ENCODE measurements around the gene CA12.

CA12 gene

GRCh38 chr15:63353261-63353660 lies 28.4 kb downstream of the CA12 start:
- H3K9me3 Mint-ChIP-seq = no peaks in the 10 kb centered on the region
- H3K36me3 Mint-ChIP-seq (ENCODE audit: low read depth) = no peaks in the 10 kb centered on the region
- no peak overlapping the region for H3K4me3 Mint-ChIP-seq
- peaks cover 10% of the 10 kb centered on the region for H3K27me3 Mint-ChIP-seq (ENCODE audit: low read depth, poor library complexity)
- TF ChIP-seq CTCF (IDR thresholded peaks at IDR 0.05) = no peak
- H3K27ac Mint-ChIP-seq = no peak overlapping the region
- peaks cover 72% of the 10 kb centered on the region for H3K4me1 Mint-ChIP-seq
- no peak for DNase-seq

- H3K27me3 Mint-ChIP-seq (ENCODE audit: low read depth, poor library complexity) = peaks cover 10% of the 10 kb centered on the region
- DNase-seq = no peak
- H3K4me3 Mint-ChIP-seq = no peak overlapping the region
- H3K4me1 Mint-ChIP-seq = peaks cover 72% of the 10 kb centered on the region
- no peaks in the 10 kb centered on the region for H3K9me3 Mint-ChIP-seq
- no peak overlapping the region for H3K27ac Mint-ChIP-seq
- no peaks in the 10 kb centered on the region for H3K36me3 Mint-ChIP-seq (ENCODE audit: low read depth)
- no peak for TF ChIP-seq CTCF (IDR thresholded peaks at IDR 0.05)
These were observed 28.8 kb downstream of the CA12 start for GRCh38 chr15:63352808-63353207.

GRCh38 chr15:63351170-63351569 lies 30.5 kb downstream of the CA12 start:
- Mint-ChIP-seq H3K4me3 (no peak overlapping the region), H3K27ac (no peak overlapping the region), H3K4me1 (peaks cover 76% of the 10 kb centered on the region), H3K9me3 (no peaks in the 10 kb centered on the region), H3K36me3 (ENCODE audit: low read depth) (no peaks in the 10 kb centered on the region), H3K27me3 (ENCODE audit: low read depth, poor library complexity) (peaks cover 10% of the 10 kb centered on the region)
- no peak for DNase-seq
- TF ChIP-seq CTCF (IDR thresholded peaks at IDR 0.05) = no peak

GRCh38 chr15:63350178-63350621 lies 31.4 kb downstream of the CA12 start:
- peaks cover 10% of the 10 kb centered on the region for H3K27me3 Mint-ChIP-seq (ENCODE audit: low read depth, poor library complexity)
- no peak overlapping the region for H3K4me3 Mint-ChIP-seq
- DNase-seq = no peak
- H3K36me3 Mint-ChIP-seq (ENCODE audit: low read depth) = no peaks in the 10 kb centered on the region
- H3K9me3 Mint-ChIP-seq = no peaks in the 10 kb centered on the region
- H3K4me1 Mint-ChIP-seq = peaks cover 68% of the 10 kb centered on the region
- TF ChIP-seq CTCF (IDR thresholded peaks at IDR 0.05) = no peak
- peak overlapping the region; percentile 77 for H3K27ac Mint-ChIP-seq

GRCh38 chr15:63349621-63350020 lies 32.0 kb downstream of the CA12 start:
- H3K36me3 Mint-ChIP-seq (ENCODE audit: low read depth) = no peaks in the 10 kb centered on the region
- H3K4me1 Mint-ChIP-seq = peaks cover 67% of the 10 kb centered on the region
- peaks cover 10% of the 10 kb centered on the region for H3K27me3 Mint-ChIP-seq (ENCODE audit: low read depth, poor library complexity)
- no peak overlapping the region for H3K27ac Mint-ChIP-seq
- no peaks in the 10 kb centered on the region for H3K9me3 Mint-ChIP-seq
- no peak for DNase-seq
- no peak for TF ChIP-seq CTCF (IDR thresholded peaks at IDR 0.05)
- H3K4me3 Mint-ChIP-seq = no peak overlapping the region

- no peak overlapping the region for H3K27ac Mint-ChIP-seq
- no peaks in the 10 kb centered on the region for H3K9me3 Mint-ChIP-seq
- H3K4me1 Mint-ChIP-seq = peaks cover 65% of the 10 kb centered on the region
- TF ChIP-seq CTCF (IDR thresholded peaks at IDR 0.05) = no peak
- no peaks in the 10 kb centered on the region for H3K36me3 Mint-ChIP-seq (ENCODE audit: low read depth)
- H3K27me3 Mint-ChIP-seq (ENCODE audit: low read depth, poor library complexity) = peaks cover 10% of the 10 kb centered on the region
- no peak for DNase-seq
- no peak overlapping the region for H3K4me3 Mint-ChIP-seq
These were observed 32.5 kb downstream of the CA12 start for GRCh38 chr15:63349156-63349555.
